ENCODE data around the gene CDH13.

The CDH13 gene

DNA sequence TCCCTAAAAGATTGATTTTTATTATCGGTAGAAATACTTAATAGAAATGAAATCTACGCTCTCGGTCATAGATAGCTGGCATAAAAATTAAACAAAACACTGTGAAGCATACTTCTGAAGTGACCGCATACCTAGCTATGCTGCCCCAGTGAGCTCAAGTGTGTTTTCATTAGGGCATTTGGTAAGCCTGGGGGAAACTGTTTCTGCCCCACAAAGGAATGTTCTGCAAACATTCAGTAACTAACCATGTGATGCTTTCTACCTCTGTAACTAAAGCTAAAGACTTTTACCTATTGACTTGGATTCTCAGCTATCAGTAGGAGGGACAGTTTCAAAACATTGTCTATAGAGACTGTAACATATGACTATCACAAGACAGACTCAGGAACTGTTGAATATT, 1087.5 kb downstream of the CDH13 start:
- DNase-seq, result no peak

DNA sequence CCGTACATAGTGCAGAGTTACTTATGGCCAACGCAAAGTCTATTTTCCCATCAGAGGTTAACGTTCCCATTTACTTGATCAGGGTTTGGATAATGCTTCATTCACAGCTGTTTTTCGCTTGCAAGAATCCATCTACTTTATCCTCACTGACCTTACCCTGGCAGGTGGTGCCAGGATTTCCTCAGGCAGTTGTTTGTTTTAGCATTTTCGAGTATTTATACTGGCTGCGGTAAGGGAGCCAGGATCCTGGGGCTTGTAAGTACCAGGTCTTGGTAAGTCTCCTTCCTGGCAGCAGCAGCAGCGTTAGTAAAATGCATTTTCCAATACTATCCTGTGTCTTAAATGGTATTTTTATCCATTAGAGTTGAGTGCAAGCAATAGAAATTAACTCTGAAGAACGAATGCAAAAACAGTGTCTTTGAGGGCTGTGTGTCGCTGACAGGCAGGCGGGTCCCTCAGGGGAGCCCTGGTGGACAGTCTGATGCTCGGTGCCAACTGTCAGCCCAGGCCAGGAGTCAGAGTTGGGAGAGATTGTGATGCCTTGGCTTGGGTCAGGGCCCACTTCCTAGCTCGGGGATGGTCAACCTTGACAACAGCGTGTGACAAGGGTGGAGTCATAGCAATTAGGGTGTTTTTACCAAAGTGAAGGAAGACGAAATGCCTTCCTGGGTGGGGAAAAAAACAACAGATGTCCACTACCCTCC, 1088.6 kb downstream of the CDH13 start:
- no peak for DNase-seq

DNA sequence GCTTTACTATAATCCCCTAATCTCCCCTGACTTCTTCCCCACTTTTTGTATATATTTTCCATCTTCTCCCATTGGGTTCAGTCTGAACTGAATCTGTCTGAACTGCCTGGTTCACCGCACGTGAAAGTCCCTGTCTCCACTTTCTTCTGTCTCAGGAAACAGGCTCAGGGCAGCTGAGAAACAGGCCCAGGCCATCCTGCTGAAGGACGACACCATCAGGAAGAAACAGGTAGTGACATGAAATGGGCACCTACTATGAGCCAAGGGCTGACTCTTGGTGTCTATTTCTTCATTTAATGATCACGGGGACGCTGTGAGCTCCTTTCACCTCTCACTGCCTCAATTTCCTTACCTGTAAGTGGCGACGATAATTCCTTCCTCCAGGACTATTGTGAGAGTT, 1090.5 kb downstream of the CDH13 start:
- no peak for DNase-seq

GRCh38 chr16:83717814-83718213, 1091.0 kb downstream of the CDH13 start:
- DNase-seq, result no peak

- DNase-seq, result no peak
Observed at GRCh38 chr16:83720213-83720612, 1093.4 kb downstream of the CDH13 start.

- DNase-seq, result no peak
Observed at GRCh38 chr16:83720981-83721380, 1094.2 kb downstream of the CDH13 start.

GRCh38 chr16:83721676-83722075, 1094.9 kb downstream of the CDH13 start:
- DNase-seq, result no peak

- DNase-seq, result no peak
Observed at GRCh38 chr16:83722456-83723183, 1095.9 kb downstream of the CDH13 start.

- DNase-seq, result no peak
Observed at GRCh38 chr16:83723244-83723643, 1096.5 kb downstream of the CDH13 start.

DNA sequence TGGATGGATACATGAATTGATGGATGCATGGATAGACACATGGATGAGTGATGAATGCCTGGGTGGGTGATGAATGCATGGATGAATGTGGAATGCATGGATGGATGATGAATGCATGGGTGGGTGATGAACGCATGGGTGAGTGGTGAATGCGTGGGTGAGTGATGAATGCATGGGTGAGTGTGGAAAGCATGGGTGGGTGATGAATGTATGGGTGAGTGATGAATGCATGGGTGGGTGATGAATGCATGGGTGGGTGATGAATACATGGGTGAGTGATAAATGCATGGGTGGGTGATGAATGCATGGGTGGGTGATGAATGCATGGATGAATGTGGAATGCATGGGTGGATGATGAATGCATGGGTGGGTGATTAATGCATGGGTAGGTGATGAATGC, 1097.1 kb downstream of the CDH13 start:
- no peak for DNase-seq

DNA sequence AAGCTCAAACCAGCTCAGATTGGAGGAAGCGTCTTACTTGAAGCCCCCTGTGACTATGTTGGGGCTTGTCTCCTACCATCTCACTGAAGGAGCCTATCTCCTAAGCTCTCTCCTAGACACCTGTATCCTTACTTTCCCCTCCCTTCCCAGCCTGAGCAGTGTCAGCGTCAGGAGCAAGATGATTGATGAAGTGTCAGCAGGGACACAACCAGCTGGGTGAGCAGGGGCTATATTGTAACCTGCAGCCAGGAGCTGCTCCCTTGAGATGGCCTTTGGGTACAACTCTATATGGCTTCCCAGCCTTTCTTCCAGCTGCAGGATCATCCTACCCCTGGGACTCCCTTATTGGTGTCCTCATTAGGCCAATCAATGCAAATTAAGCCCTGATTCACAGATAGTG, 1097.8 kb downstream of the CDH13 start:
- no peak for DNase-seq

- DNase-seq, result no peak
Observed at GRCh38 chr16:83725313-83725712, 1098.5 kb downstream of the CDH13 start.

DNA sequence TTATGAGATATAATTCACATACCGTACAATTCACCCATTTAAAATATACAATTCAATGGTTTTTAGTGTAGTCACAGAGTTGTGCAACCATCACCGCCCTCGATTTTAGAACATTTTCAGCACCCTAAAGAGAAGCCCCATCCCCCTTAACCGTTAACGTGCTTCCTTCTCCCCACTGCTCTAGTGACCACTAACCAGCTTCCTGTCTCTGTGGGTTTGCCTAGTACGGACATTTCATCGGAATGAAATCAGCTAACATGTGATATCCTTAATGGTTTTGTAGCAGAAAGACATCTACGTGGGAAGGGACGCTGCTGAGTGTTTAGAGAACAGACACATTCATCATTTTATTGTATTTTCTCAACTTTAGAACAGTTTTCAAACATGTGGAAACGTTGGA, 1100.2 kb downstream of the CDH13 start:
- DNase-seq, result no peak

GRCh38 chr16:83727751-83728352, 1101.1 kb downstream of the CDH13 start:
- DNase-seq, result no peak

DNA sequence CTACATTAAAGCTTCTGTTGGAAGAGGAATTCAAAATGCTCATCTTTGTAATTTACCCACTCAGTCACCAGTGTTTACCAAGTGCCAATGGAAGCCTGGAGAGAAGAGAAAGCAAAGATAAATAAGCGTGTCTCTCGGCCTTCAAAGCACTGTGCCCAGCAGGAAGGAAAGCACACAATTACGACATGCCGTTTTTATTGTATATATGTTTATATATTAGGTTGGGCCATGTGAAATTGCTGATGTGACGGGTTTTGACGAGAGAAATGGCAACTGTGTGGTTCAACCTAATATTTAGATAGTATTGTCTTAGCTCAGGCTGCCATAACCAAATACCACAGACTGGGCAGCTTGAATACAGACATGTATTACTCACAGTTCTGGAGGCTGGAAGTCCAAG, 1101.7 kb downstream of the CDH13 start:
- DNase-seq, result no peak

DNA sequence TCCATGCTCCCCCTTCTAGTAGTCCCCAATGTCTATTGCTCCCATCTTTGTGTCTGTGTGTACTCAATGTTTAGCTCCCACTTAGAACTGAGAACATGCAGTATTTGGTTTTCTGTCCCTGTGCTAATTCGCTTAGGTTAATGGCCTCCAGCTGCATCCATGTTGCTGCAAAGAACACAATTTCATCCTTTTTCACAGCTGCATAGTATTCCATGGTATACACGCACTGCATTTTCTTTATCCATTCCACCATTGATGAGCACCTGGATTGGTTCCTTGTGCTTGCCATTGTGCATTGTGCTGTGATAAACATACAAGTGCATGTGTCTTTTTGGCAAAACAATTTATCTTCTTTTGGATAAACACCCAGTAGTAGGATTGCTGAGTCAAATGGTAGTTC, 1104.0 kb downstream of the CDH13 start:
- DNase-seq, result no peak

DNA sequence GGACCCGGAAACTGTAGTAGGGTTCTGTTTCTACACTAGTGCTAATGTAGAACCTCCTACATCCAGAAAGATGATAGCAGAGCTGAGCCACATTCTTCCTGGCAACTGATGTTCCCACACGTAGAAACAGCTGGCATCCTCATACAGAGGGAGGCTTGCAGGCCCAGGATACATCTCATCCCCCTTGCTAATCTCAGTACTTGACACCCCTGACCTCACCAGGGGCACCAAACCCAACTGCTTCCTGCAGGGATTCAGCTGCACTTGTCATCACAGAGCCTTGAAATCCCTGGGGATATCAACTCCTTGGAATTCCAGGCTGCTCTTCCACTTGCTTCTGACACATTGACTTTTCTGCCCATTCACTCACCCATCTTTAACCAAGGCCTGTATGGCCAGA, 1105.8 kb downstream of the CDH13 start:
- DNase-seq, result no peak

DNA sequence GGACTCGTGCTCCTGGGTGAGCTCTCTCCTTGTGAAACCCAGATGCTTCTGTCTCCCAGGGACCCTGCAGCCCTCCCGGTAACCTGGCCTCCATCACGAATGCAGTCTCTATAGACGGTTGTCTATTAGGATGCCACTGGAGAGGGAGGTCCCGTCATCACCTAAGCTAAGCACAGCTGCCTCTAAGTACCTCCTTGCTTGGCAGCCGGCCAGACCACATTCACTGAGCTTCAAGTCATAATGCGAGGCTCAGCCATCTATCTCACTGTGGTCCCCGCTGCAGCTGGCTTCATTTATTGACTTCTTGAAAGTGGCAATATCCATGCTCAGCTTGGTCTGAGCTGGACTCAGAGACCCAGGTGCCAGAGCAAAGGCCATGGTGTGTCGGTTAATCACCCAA, 1106.5 kb downstream of the CDH13 start:
- no peak for DNase-seq

GRCh38 chr16:83734136-83734535, 1107.4 kb downstream of the CDH13 start:
- DNase-seq, result no peak

DNA sequence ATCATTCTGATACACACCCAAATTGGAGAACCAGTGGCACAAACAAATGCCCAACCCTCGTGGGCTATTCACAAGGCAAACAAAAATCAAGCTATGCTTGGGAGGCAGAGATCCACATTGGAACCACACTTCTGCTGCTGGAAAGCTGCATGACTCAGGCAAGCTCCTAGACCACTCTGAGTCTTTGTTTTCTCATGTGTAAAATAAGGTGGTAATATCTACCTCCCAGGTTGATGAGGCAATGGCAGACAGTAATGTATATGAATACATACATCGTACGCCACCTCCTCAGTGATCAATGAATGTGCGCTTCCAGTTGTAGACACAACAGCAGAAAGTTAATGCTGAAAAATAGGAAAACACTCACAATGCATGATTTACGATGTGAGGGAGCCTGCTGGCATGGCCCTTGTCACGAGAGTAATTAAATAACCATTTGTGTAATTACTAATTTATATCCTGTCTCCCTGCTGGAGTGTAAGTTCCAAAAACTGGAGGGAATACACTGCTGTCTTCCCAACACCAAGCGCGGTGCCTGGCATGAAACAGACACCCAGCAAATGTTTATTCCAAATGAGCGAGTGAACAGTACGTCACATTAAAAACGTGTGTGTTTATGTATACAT, 1111.1 kb downstream of the CDH13 start:
- no peak for DNase-seq

DNA sequence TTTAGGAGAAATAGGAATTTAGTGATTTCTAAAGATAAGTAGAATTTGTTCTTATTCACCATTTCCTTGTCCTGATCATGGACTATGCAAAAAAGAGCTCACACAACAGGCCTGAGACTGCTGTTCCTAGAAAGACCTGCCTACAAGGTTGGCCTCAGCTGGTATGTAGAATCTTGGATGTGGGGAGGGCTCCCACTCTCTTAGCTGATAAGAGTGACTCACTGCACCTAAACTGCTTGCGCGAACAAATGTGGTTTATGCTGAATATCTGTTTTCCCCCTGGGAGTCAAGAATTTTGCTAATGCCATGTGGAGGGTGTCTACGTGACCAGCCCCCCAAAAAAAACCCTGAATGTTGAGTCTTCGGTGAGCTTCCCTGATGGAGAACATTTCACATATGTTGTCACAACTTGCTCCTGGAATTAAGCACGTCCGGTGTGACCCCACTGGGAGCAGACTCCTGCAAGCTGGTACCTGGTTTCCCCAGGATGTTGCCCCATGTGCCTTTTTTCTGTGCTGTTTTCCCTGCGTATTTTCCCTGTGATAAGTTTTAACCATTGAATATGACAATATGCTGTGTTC, 1112.2 kb downstream of the CDH13 start:
- DNase-seq, result no peak

- no peak for DNase-seq
Observed at GRCh38 chr16:83742124-83742899, 1115.5 kb downstream of the CDH13 start.

DNA sequence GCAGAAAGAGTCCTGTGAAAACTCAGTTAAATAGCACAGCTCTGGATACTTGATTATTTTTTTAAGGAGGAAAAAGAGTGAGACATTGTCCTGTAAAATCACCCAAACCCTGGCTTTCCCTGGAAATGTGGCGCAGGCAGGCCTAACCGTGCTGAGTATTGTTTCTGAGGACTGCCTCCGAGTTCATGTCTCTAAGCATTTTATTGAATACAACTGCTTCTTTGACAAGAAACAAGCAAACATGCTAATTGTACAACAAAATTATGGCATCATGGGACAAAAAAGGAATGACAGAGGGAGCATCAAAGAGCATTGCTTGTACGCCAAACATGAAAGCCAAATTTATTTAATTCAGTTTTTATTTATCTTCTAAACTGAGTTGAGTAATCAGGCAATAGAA, 1116.5 kb downstream of the CDH13 start:
- DNase-seq, result no peak

Data from activated naive CD4-positive, alpha-beta T cell treated with anti-CD3 and anti-CD28 coated beads, Interleukin-2, amount 50 U/mL, for 16 hours (primary cell).